HG03095 (cell line): ENCODE data around the gene LRP5.
"Not testable (repeated sequence)": the region's sequence is repeated elsewhere in the genome, so short reads cannot be mapped to it uniquely, and the experiment has no call there.

Source experiments
- ATAC-seq: cut with Tn5 transposase; IDR thresholded peaks from one replicate; pipeline ENCODE4 v1.9.1; 2021; ENCODE audit warnings: moderate library complexity; ENCODE audit not compliant: unreplicated experiment

LRP5 gene

GRCh38 chr11:68386331-68386978 is 74.1 kb downstream of the LRP5 start:
- ATAC-seq, result no peak

GRCh38 chr11:68387840-68388239 is 75.4 kb downstream of the LRP5 start:
- ATAC-seq, result no peak

GRCh38 chr11:68388595-68389198 is 76.3 kb downstream of the LRP5 start:
- ATAC-seq, result no peak

- no peak for ATAC-seq
Observed at GRCh38 chr11:68390315-68390714, 77.9 kb downstream of the LRP5 start.

GRCh38 chr11:68392822-68393221 is 80.4 kb downstream of the LRP5 start:
- ATAC-seq, result no peak

GRCh38 chr11:68396516-68396915 is 84.1 kb downstream of the LRP5 start:
- ATAC-seq, result no peak

GRCh38 chr11:68397256-68397655 is 84.9 kb downstream of the LRP5 start:
- no peak for ATAC-seq

- no peak for ATAC-seq
Observed at GRCh38 chr11:68398995-68399851, 86.8 kb downstream of the LRP5 start.

GRCh38 chr11:68399916-68400315 is 87.5 kb downstream of the LRP5 start:
- no peak for ATAC-seq

GRCh38 chr11:68400584-68400983 is 88.2 kb downstream of the LRP5 start:
- not testable (repeated sequence) for ATAC-seq

- no peak for ATAC-seq
Observed at GRCh38 chr11:68401856-68402255, 89.5 kb downstream of the LRP5 start.

- ATAC-seq, result no peak
Observed at GRCh38 chr11:68402355-68403031, 90.1 kb downstream of the LRP5 start.

- ATAC-seq, result no peak
Observed at GRCh38 chr11:68403424-68403823, 91.0 kb downstream of the LRP5 start.

- no peak for ATAC-seq
Observed at GRCh38 chr11:68403831-68404230, 91.4 kb downstream of the LRP5 start.

GRCh38 chr11:68406324-68407313 is 94.2 kb downstream of the LRP5 start:
- ATAC-seq, result no peak

GRCh38 chr11:68408512-68408911 is 96.1 kb downstream of the LRP5 start:
- no peak for ATAC-seq

GRCh38 chr11:68409748-68410344 is 97.5 kb downstream of the LRP5 start:
- ATAC-seq, result no peak

GRCh38 chr11:68411501-68411991 is 99.2 kb downstream of the LRP5 start:
- no peak for ATAC-seq

- no peak for ATAC-seq
Observed at GRCh38 chr11:68412593-68413475, 100.4 kb downstream of the LRP5 start.
